T-helper 17 cell (primary cell): ENCODE measurements around the gene CEP250. TPM values are rescaled to one million over a fixed set of nuclear protein-coding genes. Genes with fewer than 3 reads are reported as not detected.

Experiments
- ATAC-seq: fragments of 150-1000 bp; cut with Tn5 transposase; 2 replicates; pipeline ENCODE4 v1.10.0; 2021; ENCODE audit warnings: mild to moderate bottlenecking, moderate library complexity
- DNase-seq, 3 donors: peaks; one replicate each; pipeline versions ENCODE4 v3.0.0 to v3.0.0-alpha.2; 2020 to 2021
- H3K9me3 ChIP-seq: one replicate; pipeline ENCODE4 v1.7.0; 2013; ENCODE audit warnings: low read length, mild to moderate bottlenecking; ENCODE audit not compliant: control insufficient read depth, poor library complexity, severe bottlenecking
- H3K27ac Mint-ChIP-seq: one replicate; pipeline ENCODE4 v1.8.0; 2022; ENCODE audit warnings: mild to moderate bottlenecking, moderate library complexity, mixed read lengths
- H3K27me3 Mint-ChIP-seq: one replicate; pipeline ENCODE4 v1.8.0; 2022; ENCODE audit warnings: mixed read lengths
- H3K36me3 Mint-ChIP-seq: one replicate; pipeline ENCODE4 v1.8.0; 2022; ENCODE audit warnings: low read depth, mixed read lengths
- H3K4me1 Mint-ChIP-seq: one replicate; pipeline ENCODE4 v1.8.0; 2022; ENCODE audit warnings: mild to moderate bottlenecking, mixed read lengths
- H3K4me3 Mint-ChIP-seq: one replicate; pipeline ENCODE4 v1.8.0; 2022; ENCODE audit warnings: mild to moderate bottlenecking, moderate library complexity, mixed read lengths
- total RNA-seq, 4 donors: library from RNA in 2 of 4; stranded (reverse) in 2 of 4; gene quantifications; one replicate each; pipeline ENCODE4 v1.2.3 and lab custom pipeline; 2022 to 2026

CEP250 gene
- 10 to 100 TPM; 36.6 to 44.4 TPM for total RNA-seq
- total RNA-seq (lab: John Stamatoyannopoulos, UW), result 127 to 148 reads per million in 2 donors

- no peaks in the 10 kb centered on the region for H3K9me3 ChIP-seq
- Mint-ChIP-seq H3K4me1 (peaks cover 5% of the 10 kb centered on the region), H3K36me3 (no peaks in the 10 kb centered on the region), H3K4me3 (peak within 1 kb of the TSS; percentile 92), H3K27ac (peak within 1 kb of the TSS; percentile 95), H3K27me3 (no peaks in the 10 kb centered on the region)
- ATAC-seq (peak; percentile 98), DNase-seq (peak; percentile 87 to 95 (median 95))
Measured at GRCh38 chr20:35454881-35455609, at the start of gene CEP250. CEP250 (plus strand) TSS chr20:35455598; CDS start chr20:35462368, 6,770 bp downstream.

GRCh38 chr20:35405775-35406174, 49.6 kb upstream of the CEP250 start:
- ATAC-seq, result no peak
- DNase-seq, result no peak
- Mint-ChIP-seq H3K27ac (no peak overlapping the region), H3K36me3 (no peaks in the 10 kb centered on the region), H3K4me3 (no peak overlapping the region), H3K27me3 (no peaks in the 10 kb centered on the region), H3K4me1 (peaks cover 8% of the 10 kb centered on the region)
- no peaks in the 10 kb centered on the region for H3K9me3 ChIP-seq

GRCh38 chr20:35408270-35408669, 47.1 kb upstream of the CEP250 start:
- Mint-ChIP-seq H3K4me3 (no peak overlapping the region), H3K27me3 (no peaks in the 10 kb centered on the region), H3K4me1 (peaks cover 19% of the 10 kb centered on the region), H3K36me3 (no peaks in the 10 kb centered on the region), H3K27ac (no peak overlapping the region)
- ATAC-seq, result no peak
- H3K9me3 ChIP-seq, result no peaks in the 10 kb centered on the region
- no peak for DNase-seq

- H3K36me3 Mint-ChIP-seq, result no peaks in the 10 kb centered on the region
- DNase-seq, result no peak
- no peaks in the 10 kb centered on the region for H3K27me3 Mint-ChIP-seq
- peaks cover 20% of the 10 kb centered on the region for H3K4me1 Mint-ChIP-seq
- no peak for ATAC-seq
- H3K27ac Mint-ChIP-seq, result no peak overlapping the region
- no peaks in the 10 kb centered on the region for H3K9me3 ChIP-seq
- H3K4me3 Mint-ChIP-seq, result no peak overlapping the region
Measured at GRCh38 chr20:35409542-35409941, 45.9 kb upstream of the CEP250 start.

GRCh38 chr20:35410613-35411012, 44.8 kb upstream of the CEP250 start:
- H3K36me3 Mint-ChIP-seq, result no peaks in the 10 kb centered on the region
- no peaks in the 10 kb centered on the region for H3K27me3 Mint-ChIP-seq
- ATAC-seq (no peak), DNase-seq (no peak)
- H3K4me1 Mint-ChIP-seq, result peaks cover 17% of the 10 kb centered on the region
- peak overlapping the region; percentile 95 for H3K27ac Mint-ChIP-seq
- peak overlapping the region; percentile 98 for H3K4me3 Mint-ChIP-seq
- no peaks in the 10 kb centered on the region for H3K9me3 ChIP-seq

- Mint-ChIP-seq H3K4me1 (no peaks in the 10 kb centered on the region), H3K4me3 (no peak overlapping the region), H3K36me3 (peaks cover 5% of the 10 kb centered on the region), H3K27me3 (peaks cover 24% of the 10 kb centered on the region), H3K27ac (no peak overlapping the region)
- H3K9me3 ChIP-seq, result no peaks in the 10 kb centered on the region
- DNase-seq, result no peak
- ATAC-seq, result no peak
Measured at GRCh38 chr20:35421322-35421721, 34.1 kb upstream of the CEP250 start.

GRCh38 chr20:35431621-35432429, 23.6 kb upstream of the CEP250 start:
- H3K27ac Mint-ChIP-seq, result peak overlapping the region; percentile 44
- ATAC-seq, result no peak
- peaks cover 4% of the 10 kb centered on the region for H3K27me3 Mint-ChIP-seq
- H3K4me3 Mint-ChIP-seq, result no peak overlapping the region
- H3K9me3 ChIP-seq, result no peaks in the 10 kb centered on the region
- H3K4me1 Mint-ChIP-seq, result peaks cover 22% of the 10 kb centered on the region
- H3K36me3 Mint-ChIP-seq, result no peaks in the 10 kb centered on the region
- DNase-seq, result no peak

GRCh38 chr20:35432430-35432735, 23.0 kb upstream of the CEP250 start:
- ATAC-seq (peak; percentile 58), DNase-seq (no peak)
- Mint-ChIP-seq H3K4me1 (peaks cover 22% of the 10 kb centered on the region), H3K36me3 (no peaks in the 10 kb centered on the region), H3K27ac (peak overlapping the region; percentile 44), H3K27me3 (peaks cover 4% of the 10 kb centered on the region), H3K4me3 (no peak overlapping the region)
- no peaks in the 10 kb centered on the region for H3K9me3 ChIP-seq

GRCh38 chr20:35433337-35433736, 22.1 kb upstream of the CEP250 start:
- Mint-ChIP-seq H3K27me3 (peaks cover 4% of the 10 kb centered on the region), H3K27ac (no peak overlapping the region), H3K4me1 (peaks cover 22% of the 10 kb centered on the region), H3K4me3 (peak overlapping the region; percentile 53), H3K36me3 (no peaks in the 10 kb centered on the region)
- H3K9me3 ChIP-seq, result no peaks in the 10 kb centered on the region
- DNase-seq, result no peak
- ATAC-seq, result no peak

GRCh38 chr20:35434085-35435005, 21.1 kb upstream of the CEP250 start:
- Mint-ChIP-seq H3K4me3 (no peak overlapping the region), H3K4me1 (peaks cover 18% of the 10 kb centered on the region), H3K27ac (no peak overlapping the region), H3K36me3 (no peaks in the 10 kb centered on the region), H3K27me3 (peaks cover 2% of the 10 kb centered on the region)
- ATAC-seq (no peak), DNase-seq (no peak)
- no peaks in the 10 kb centered on the region for H3K9me3 ChIP-seq

GRCh38 chr20:35436177-35436573, 19.2 kb upstream of the CEP250 start:
- no peak for ATAC-seq
- Mint-ChIP-seq H3K27me3 (peaks cover 9% of the 10 kb centered on the region), H3K4me3 (no peak overlapping the region), H3K36me3 (peaks cover 2% of the 10 kb centered on the region), H3K4me1 (peaks cover 18% of the 10 kb centered on the region), H3K27ac (no peak overlapping the region)
- H3K9me3 ChIP-seq, result no peaks in the 10 kb centered on the region
- DNase-seq, result no peak

GRCh38 chr20:35437599-35437998, 17.8 kb upstream of the CEP250 start:
- DNase-seq (no peak), ATAC-seq (no peak)
- Mint-ChIP-seq H3K36me3 (peaks cover 2% of the 10 kb centered on the region), H3K4me3 (no peak overlapping the region), H3K4me1 (peaks cover 11% of the 10 kb centered on the region), H3K27ac (no peak overlapping the region), H3K27me3 (peaks cover 9% of the 10 kb centered on the region)
- H3K9me3 ChIP-seq, result no peaks in the 10 kb centered on the region

- no peak for DNase-seq
Measured at GRCh38 chr20:35443003-35443402, 12.4 kb upstream of the CEP250 start.

More at GRCh38 chr20:35443003-35443402, 12.4 kb upstream of the CEP250 start:
- Mint-ChIP-seq H3K27ac (no peak overlapping the region), H3K36me3 (peaks cover 6% of the 10 kb centered on the region), H3K4me3 (no peak overlapping the region), H3K4me1 (peaks cover 5% of the 10 kb centered on the region), H3K27me3 (peaks cover 17% of the 10 kb centered on the region)
- H3K9me3 ChIP-seq, result no peaks in the 10 kb centered on the region
- no peak for ATAC-seq
